Colon (tissue), 2 donors: Measurements from ENCODE around the gene BPIFA2.
"Not testable (repeated sequence)": the region's sequence is repeated elsewhere in the genome, so short reads cannot be mapped to it uniquely, and the experiment has no call there.

Experiments
- FAIRE-seq: peaks from 2 replicates; lab custom pipeline; 2012; peaks lifted over from hg19 to GRCh38; lab: Jason Lieb, UNC
- donor health status: control.
- donor health status: control.

Gene BPIFA2, protein sequence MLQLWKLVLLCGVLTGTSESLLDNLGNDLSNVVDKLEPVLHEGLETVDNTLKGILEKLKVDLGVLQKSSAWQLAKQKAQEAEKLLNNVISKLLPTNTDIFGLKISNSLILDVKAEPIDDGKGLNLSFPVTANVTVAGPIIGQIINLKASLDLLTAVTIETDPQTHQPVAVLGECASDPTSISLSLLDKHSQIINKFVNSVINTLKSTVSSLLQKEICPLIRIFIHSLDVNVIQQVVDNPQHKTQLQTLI

DNA sequence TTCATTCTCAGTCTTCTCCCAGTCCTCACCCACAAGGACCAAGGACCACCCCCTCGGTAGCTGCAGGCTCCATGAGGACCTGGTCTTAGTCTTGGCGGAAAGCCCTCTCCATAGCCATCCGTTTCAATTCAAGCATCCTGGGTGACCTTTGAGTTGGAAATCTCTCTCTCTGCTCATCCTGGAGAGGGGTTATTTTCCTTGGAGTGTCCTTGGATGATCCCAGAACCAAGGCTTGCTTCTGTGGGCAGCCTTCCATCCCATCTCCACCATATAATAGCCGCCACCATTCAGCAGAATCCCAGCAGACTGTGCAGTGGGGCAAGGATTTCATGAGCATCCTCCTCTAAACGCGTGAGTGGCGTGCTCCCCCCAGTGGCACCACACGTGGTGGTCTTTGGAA, at the start of gene BPIFA2:
Gene BPIFA2, plus strand, starts transcription at position 301 of the 400 bp plus-strand sequence. CDS start 987 bp downstream, outside the sequence.
- no peak for FAIRE-seq

DNA sequence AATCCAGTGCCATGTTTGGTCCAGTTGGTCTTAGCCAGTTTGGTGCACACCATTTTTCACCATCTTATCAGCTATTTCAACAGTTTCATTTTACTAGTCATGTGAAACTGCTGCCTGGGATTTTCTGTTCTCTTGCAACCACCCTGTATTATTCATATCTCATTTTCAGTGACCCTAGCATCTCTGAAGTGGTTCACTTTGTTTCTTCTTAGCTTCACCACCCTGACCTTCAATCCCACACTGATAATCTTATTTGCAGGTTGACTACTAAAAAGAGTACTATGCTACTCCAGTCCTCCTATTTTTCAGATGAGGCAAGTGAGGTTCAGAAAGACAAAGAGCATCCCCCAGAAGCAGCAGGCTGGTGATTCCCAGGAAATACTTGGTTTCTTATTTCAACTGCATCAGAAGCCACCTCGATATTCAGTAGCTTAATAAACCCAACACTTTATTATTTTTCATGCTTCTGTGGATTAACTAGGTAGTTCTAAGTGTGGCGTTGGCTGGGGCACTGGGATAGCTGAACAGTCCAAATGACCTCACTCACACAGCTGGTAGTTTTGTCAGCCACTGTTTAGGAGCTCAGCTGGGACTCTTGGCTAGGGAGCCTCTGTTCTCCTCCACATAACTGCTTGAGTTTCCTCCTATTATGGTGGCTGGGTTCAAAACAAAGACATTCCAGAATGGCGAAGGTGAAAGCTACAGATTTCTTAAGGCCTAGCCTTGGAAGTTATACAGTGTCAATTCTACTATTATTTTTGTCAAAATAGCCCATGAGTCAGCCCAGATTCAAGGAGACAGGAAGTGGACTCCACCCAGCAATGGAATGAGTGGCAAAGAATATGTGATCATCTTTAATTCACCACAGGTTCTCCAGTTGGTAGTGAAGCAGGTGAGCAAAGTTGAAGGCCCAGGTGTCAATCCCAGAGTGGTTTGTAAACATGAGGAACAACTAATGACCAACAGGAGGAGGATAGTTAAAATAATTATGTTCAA, 47.9 kb upstream of the BPIFA2 start:
- no peak for FAIRE-seq

DNA sequence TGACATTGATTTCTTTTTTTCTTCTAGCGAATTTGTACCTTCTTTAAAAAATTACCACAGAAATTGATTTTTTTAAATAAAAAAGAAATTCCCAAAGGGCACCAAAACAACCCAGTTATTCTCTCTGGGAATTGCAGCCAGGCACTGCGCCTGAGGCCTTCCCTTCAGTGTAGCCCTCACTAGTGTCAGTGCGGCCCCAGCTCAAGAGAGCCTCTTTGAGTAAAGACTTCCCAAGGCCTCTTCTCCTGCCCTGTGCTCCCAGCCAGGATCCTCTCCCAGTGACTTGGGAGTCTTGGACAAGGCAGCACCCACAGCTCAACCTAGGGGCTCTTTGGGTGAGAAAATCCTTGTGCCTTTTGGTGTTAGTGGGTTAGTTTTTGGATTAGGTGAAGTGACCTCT, 47.0 kb upstream of the BPIFA2 start:
- FAIRE-seq = no peak

DNA sequence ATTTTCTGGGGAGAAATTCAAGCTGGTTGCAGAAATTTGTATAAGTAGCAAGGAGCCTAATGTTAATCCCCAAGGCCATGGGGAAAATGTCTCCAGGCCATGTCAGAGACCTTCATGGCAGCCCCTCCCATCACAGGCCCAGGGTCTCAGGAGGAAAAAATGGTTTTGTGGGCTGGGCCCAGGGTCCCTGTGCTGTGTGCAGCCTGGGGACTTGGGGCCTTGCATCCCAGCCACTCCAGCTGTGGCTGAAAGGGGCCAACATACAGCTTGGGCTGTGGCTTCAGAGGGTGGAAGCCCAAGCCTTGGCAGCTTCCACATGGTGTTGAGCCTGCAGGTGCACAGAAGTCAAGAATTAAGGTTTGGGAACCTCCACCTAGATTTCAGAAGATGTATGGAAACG, 45.7 kb upstream of the BPIFA2 start:
- FAIRE-seq = not testable (repeated sequence)

DNA sequence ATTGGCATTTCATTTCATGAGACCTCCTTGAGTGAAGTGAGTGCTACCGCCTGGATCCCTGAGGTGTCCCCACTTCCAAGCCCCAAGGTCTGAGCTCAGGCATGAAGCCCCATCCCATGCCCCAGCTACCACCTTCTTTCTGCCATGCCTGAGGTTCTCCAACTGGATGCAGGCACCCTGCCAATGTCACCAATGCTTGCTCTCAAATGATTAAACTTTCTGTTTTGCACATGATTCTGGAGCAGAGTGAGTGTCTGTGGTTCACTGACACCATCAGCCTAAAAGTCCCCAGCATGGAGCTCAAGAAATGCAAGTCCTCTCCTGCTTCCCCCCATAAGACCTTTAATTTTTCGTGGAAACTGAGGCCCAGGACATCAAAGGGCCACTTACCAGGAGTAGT, 43.7 kb upstream of the BPIFA2 start:
- no peak for FAIRE-seq

DNA sequence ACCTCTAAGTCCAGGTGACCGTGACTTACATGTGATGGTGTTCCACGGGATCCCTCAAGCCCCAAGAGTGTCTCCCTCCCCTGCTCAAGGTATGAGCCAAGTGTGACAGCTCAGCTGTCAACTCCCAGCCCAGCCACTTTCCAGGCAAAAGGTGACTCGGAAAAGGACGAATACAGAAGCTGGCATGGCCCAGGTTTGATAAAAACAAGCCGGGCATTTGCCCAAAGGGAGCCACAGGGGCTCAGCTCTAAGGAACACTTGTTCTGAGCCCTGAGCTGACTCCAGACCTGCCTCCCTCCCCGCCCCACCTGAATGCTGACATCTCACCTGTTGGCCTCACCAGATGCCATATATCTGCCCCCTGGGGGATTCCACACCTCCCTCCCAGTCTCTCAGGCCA, 43.0 kb upstream of the BPIFA2 start:
- FAIRE-seq = no peak

DNA sequence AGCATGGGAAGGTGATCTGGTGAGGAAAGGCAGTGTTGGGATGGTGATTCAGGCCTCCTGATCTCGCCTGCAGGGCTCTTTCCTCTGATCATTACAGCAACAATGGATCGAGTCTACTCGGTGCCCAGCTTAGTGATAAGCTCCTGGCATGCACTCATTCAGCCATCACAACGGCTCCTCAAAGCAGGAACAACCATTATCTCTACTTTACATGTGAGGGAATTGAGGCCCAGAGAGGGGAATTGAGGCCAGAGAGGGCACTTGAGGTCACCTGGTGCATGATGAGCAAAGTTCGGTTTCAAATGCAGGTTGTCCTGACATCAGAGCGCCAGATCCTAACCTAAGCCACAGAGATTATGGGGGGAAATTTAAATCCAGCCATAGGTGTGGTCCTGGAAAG, 42.0 kb upstream of the BPIFA2 start:
- FAIRE-seq = no peak

DNA sequence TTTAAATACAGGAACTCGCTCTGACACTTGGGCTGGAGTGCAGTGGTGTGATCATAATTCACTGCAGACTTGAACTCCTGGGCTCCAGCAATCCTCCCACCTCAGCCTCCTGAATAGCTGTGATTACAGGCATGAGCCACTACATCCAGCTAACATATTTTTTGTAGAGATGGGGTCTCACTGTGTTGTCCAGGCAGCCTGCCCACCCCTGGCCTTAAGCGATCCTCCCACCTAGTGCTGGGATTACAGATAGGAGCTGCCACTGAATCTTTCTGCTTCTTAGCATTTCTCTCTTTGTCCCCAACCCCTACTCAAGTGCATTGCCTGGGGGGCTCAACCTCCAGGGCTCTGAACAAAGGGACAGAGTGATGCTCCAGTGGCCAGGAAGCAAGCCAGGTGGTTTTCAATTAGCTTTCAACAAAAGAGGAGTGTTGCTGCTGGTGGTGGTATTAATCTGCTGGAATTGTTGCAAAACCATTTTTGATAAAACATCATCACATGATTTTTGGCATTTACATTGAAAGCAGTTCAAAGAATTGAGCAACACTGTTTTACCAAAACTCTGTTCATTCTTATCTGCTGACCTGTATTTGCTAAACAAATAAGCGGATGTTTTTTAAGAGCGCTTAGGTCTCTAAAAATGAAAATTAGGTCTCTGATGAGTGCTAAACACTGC, 40.4 kb upstream of the BPIFA2 start:
- FAIRE-seq = no peak

DNA sequence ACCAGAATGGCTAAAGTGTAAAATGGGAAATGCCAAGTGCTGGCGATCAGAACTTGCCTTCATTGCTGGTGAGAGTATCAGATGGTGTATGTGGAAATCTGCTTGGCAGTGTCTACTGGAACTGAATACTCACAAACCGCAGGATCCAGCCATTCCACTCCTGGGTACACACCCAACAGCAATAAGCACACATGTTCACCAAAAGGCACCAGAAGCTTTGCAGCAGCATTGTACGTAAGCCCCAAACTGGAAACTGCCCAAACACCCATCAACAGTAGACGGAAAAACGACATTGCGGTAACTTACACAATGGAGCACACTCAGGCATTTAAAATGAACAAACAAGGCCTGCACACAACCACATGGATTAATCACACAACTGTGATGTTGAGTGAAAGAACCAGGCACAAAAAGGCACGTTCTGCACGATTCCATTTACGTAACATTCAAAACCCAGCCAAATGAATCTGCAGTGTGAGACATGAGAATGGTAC, 37.3 kb upstream of the BPIFA2 start:
- no peak for FAIRE-seq

DNA sequence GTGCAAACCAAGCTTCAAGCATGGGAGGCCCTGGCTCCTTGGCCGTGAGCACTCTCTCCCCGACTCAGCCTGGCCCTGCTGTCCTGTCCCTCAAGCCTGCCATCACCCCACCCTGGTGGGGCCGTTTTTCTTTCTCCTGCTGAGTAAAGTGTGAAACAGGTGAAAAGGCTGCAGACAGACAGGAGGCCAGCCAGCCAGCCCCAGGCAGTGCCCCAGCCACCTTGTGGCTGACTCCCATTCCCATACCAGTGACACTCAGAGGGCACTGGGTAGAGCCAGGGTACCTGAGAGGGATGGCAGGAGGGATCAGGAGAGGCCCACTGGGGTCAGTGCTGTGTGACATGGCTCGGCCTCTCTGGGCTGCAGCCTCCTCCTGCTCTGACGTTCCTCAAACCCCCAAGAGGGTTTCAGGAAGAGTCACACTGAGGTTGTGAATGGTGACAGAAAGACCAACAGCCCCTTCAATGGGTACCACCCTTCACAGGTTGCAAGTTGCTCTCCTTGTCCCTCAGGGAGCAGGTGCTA, 35.9 kb upstream of the BPIFA2 start:
- FAIRE-seq = no peak

DNA sequence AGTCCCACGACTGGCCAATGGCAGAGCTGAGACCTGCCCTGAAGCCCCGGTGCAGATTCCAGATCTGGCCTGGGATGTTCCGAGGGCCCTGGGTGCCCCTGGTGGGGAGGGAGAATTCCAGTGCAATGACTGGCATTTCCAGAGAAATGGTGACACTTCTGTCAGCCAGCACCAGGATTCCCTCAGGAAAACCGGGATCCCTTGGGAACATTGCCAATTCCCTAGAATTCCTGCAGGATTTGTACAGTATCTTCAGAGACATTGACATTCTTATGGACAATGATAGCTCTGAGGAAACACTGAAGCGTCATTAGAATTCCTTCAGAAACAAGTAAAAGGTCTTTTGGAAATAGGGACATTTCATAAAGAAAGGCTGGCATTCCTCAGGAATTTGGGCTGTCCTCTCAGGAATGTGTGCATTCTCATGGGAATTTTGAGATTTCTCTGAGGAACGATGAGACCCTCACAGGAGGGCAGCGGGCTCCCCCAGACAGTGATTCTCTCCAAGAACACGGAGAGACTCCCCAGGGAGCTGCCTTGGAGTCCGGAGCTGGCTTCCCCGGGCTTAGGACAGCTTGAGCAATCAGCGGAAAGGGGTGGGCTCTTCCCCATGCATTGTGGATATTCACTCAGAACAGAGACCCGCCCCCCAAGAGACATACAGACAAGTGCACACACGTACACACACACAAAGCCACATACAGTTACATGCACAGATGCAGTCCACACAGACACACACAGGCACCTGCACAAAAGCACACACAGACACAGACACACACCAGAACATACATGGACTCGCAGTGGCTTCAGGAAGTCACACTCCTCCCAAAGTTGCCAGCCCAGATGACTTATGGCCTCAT, 35.2 kb upstream of the BPIFA2 start:
- FAIRE-seq = no peak

DNA sequence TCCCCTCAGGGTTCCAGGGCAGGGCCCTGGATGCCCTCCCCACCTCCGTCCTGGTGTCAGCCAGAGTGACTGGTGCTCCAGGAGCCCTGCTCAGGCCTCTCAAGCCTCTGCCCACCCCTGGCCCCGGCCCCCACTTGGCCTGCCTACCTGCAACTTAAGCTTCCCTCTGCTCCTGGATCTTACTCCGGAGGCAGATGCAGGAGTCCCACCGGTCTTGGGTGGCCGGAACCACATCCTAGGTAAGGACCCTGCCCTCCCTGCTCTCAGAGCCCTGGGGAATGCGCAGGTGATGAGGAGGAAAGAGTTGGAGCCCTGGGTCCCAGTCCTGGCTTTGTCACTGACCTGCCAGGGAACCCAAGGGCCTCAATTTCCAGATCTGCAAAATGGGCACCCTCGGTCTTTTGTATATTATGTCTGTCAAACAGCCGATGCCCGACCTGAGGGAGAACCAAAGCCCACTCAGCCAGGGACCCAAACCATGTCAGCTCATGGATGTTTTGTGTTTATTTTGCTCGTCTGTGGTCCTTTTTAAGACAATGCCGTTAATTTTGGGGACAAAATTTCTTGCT, 34.5 kb upstream of the BPIFA2 start:
- no peak for FAIRE-seq

DNA sequence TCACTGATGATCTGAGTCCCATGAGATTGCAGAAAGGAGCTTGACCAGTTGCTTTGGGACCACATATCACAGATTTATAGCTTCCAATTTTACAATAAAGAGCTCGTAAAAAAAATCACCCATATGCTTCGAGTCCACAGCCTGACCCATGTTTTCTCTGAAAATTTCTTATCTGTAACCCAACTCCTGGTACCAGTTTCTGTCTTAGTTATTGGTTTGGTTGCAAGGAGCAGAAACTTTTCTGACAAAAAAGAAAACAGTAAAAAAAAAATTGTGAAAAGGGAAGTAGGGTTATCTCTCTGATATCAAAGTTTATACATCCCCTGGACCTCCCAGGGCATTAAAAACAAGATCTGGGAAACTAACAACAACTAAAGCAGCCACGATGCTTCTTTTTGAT, 30.8 kb upstream of the BPIFA2 start:
- FAIRE-seq = no peak

DNA sequence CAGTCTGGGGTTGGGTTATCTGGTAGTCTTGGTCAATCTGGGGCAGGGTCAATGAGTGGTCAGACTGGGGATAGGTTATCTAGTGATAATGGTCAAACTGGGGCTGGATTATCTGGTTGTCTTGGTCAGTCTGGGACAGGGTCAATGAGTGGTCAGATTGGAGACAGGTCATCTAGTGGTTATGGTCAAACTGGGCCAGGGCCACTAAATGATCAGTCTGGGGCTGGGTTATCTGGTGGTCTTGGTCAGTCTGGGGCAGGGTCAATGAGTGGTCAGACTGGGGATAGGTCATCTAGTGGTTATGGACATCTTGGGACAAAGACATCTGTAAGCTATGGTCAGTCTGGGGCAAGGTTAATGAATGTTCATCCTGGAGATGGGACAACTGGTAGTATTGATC, 28.5 kb upstream of the BPIFA2 start:
- FAIRE-seq = no peak

DNA sequence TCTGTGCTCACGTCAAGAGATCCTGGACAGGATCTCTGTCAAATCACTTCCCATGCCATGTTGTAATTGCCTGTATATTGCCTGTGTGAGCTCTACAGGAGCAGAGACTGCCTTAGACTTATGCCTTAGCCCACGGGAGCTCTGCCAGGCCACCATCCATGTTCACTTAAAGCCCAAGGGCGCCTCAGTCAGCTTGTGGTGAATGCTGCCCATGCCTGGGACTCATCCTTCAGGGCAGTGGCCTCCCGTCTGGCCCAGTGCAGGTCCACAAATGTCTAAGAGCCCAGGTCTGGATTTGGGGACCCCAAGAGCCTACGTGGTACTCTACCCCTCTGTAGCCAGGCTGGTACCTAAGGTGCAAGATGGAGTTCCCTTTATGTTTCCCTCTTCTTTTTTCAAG, 22.4 kb upstream of the BPIFA2 start:
- no peak for FAIRE-seq

DNA sequence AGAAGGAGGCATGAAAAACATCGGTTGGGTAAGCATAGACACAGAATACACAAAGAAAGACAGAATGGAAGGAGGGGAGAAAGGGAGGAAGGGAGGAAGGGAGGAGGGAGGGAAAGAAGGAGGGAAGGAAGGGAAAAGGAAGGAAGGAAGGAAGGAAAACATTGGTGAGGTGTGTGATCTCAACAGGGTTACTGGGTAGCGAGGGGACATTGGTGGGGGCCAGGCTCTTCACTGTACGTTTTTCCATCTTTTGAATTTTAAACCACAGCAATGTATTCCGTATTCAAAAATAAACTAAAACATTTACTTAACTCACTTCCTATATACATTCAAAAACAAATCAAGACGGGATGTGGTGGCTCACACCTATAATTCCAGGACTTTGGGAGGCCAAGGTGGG, 20.7 kb upstream of the BPIFA2 start:
- FAIRE-seq = no peak

DNA sequence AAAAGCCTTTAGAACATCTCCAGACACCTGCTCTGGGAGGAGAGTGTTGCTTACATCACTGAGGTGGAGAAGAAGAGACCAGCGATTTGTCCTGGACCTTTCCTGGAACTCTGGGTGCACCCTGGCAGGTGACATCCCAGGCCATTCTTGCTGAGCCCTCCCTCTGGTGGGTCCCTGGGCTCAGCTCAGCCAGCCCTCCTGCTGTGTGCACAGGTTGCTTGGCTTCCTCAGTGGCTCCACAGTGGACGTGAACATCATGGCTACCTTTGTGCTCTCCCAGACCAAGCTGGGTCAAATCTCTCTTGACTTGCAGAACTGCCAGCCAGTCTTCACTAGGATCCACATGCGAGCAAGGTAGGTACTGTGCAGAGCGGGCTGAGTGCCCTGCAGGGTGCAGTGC, 19.9 kb upstream of the BPIFA2 start:
- no peak for FAIRE-seq

DNA sequence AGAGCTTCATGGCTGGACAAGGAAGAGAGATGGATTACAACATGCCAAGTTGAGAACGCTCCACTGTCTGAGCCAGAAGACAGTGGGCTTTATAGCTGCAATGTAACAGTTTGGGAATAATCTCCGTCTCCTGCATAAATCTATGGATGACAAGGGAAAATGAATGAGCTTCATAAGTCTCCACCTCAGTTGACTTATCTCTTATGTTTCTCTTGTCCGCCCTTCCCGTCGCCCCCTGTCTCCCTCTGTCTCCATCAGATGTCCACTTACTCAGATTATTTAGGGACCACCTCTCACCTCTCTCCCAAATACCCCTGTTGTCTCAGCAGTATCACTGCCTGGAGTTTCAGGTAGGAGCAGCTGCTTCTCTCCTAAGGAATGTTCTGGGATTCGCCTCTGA, 13.7 kb upstream of the BPIFA2 start:
- FAIRE-seq = no peak

DNA sequence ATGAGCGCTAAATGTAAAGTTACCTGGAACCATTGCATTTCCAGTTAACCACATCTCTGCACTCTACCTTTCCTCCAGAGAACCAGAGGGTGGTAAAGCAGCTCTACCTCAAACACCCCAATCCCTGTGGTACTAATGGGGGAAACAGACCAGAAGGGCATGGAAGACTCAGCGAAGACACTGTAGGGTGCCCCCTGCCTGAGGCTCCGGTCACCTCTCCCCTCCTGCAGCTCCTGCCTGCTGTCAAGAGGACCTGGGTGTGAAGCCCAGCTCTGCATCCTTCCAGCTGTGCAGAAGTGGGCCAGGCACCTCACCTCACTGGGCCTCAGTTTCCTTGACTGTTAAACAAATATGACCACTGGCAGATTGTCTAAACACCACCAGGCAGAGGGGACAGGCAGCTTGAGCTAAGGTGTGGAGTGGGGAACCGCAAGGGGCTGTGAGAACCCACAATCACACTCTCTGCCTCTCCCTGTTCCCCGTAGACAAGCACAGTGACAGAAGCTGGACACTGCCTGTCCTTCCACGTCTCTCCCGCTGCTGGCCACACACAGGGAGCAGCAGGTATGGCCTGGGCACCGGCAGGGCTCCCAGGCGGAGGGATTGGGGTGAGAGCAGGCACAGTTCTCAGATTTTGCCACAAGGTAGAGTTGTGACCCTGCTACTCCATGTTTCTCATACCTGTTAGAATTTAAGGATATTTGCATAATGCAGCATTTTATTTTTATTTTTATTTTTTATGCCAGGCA, 9.1 kb upstream of the BPIFA2 start:
- no peak for FAIRE-seq

DNA sequence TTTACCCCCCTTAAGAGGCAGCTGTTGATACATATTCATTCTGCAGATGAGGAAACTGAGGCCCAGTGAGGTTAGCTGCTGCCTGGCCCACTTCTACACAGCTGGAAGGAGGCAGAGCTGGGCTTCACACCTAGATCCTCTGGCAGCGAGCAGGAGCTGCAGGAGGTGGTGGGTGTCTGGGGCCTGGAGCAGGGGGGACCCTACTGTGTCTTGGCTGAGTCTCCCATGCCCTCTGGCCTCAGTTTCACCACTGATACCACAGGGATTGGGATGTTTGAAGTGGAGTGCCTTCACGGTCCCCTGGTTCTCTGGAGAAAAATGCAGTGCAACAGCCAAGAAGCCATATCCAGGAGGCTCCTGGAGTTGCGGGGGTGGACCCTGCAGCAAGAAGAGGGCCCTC, 8.2 kb upstream of the BPIFA2 start:
- FAIRE-seq = no peak
